Measurements from ENCODE around the gene PPM1J. TPM values are rescaled to one million over a fixed set of nuclear protein-coding genes. Genes with fewer than 3 reads are reported as not detected.

The PPM1J gene
- total and polyA plus RNA-seq, 9 of the 15 experiments (the other 6 are each of a cell fraction or from before 2014, with no cell fraction given), result 0.25 to 10.5 (median 4.2) TPM

- TF ChIP-seq E2F4 (CRISPR knock-in tag; IDR thresholded peaks at IDR 0.05; ENCODE audit: low read depth), result no peak
- peak; percentile 77; the same call in 1 of the 2 replicates for TF ChIP-seq HDAC2 (IDR thresholded peaks at IDR 0.05)
- no peak for TF ChIP-seq SRSF3 (IDR thresholded peaks at IDR 0.05; ENCODE audit: insufficient read depth, low read length)
- no peak for TF ChIP-seq ZNF785 (CRISPR knock-in tag; IDR thresholded peaks at IDR 0.05)
- peak; percentile 62; the same call in 1 of the 2 replicates for TF ChIP-seq ZNF584 (CRISPR knock-in tag; IDR thresholded peaks at IDR 0.05; ENCODE audit: low read depth)
- TF ChIP-seq POLR2B (IDR thresholded peaks at IDR 0.05; ENCODE audit: low read depth, partially characterized antibody), result peak; percentile 91
- TF ChIP-seq, protein P1, sequence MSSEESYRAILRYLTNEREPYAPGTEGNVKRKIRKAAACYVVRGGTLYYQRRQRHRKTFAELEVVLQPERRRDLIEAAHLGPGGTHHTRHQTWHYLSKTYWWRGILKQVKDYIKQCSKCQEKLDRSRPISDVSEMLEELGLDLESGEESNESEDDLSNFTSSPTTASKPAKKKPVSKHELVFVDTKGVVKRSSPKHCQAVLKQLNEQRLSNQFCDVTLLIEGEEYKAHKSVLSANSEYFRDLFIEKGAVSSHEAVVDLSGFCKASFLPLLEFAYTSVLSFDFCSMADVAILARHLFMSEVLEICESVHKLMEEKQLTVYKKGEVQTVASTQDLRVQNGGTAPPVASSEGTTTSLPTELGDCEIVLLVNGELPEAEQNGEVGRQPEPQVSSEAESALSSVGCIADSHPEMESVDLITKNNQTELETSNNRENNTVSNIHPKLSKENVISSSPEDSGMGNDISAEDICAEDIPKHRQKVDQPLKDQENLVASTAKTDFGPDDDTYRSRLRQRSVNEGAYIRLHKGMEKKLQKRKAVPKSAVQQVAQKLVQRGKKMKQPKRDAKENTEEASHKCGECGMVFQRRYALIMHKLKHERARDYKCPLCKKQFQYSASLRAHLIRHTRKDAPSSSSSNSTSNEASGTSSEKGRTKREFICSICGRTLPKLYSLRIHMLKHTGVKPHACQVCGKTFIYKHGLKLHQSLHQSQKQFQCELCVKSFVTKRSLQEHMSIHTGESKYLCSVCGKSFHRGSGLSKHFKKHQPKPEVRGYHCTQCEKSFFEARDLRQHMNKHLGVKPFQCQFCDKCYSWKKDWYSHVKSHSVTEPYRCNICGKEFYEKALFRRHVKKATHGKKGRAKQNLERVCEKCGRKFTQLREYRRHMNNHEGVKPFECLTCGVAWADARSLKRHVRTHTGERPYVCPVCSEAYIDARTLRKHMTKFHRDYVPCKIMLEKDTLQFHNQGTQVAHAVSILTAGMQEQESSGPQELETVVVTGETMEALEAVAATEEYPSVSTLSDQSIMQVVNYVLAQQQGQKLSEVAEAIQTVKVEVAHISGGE (CRISPR knock-in tag; IDR thresholded peaks at IDR 0.05), result peak in 1 of 3 experiments; percentile 83; a peak in 2 of 6 replicates
- peak; percentile 52 for TF ChIP-seq HMGN3 (IDR thresholded peaks at IDR 0.05; ENCODE audit: borderline replicate concordance, extremely low read depth, insufficient read length, low read depth, low read length)
- TF ChIP-seq RBFOX2 (IDR thresholded peaks at IDR 0.05; ENCODE audit: low read depth, low read length), result peak; percentile 67
- TF ChIP-seq ARNT (IDR thresholded peaks at IDR 0.05), result peak; percentile 24 to 79; a peak in 2 of 4 replicates
- TF ChIP-seq GATAD2A (IDR thresholded peaks at IDR 0.05), result no peak; the same call in 1 of the 2 replicates
- TF ChIP-seq NCOA1 (IDR thresholded peaks at IDR 0.05; ENCODE audit: low read depth), result 0 out of 2 replicates have a peak, but pooled peaks have one; percentile 46
- no peak for TF ChIP-seq NCOA4 (IDR thresholded peaks at IDR 0.05; ENCODE audit: partially characterized antibody)
- no peak for TF ChIP-seq ZNF445 (CRISPR knock-in tag; IDR thresholded peaks at IDR 0.05; ENCODE audit: low read depth)
- TF ChIP-seq CTBP1 (IDR thresholded peaks at IDR 0.05; ENCODE audit: borderline replicate concordance), result peak; percentile 97
- no peak for TF ChIP-seq IRF9 (tag; IDR thresholded peaks at IDR 0.05)
- TF ChIP-seq ETV5 (CRISPR knock-in tag; IDR thresholded peaks at IDR 0.05; ENCODE audit: low read depth), result peak; percentile 69
- TF ChIP-seq ZNF717 (CRISPR knock-in tag; IDR thresholded peaks at IDR 0.05), result no peak
- TF ChIP-seq, protein P2, sequence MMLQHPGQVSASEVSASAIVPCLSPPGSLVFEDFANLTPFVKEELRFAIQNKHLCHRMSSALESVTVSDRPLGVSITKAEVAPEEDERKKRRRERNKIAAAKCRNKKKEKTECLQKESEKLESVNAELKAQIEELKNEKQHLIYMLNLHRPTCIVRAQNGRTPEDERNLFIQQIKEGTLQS (IDR thresholded peaks at IDR 0.05), result peak; percentile 51
- TF ChIP-seq, protein P2 (CRISPR knock-in tag; conservative IDR thresholded peaks at IDR 0.05), result 0 out of 2 replicates have a peak, but pooled peaks have one; percentile 43
- TF ChIP-seq EP400 (IDR thresholded peaks at IDR 0.05), result peak; percentile 58
- 0 out of 2 replicates have a peak, but pooled peaks have one; percentile 23 for TF ChIP-seq TRIM28 (IDR thresholded peaks at IDR 0.05)
- no peak for TF ChIP-seq ZFX (CRISPR knock-in tag; IDR thresholded peaks at IDR 0.05)
These were observed 10.1 kb downstream of the PPM1J start (continued) for GRCh38 chr1:112704934-112705627.
